ENCODE data around the gene LARGE1.

- TF ChIP-seq CTCF (IDR thresholded peaks at IDR 0.05; ENCODE audit: low read length): no peak
- TF ChIP-seq EZH2 (IDR thresholded peaks at IDR 0.05; ENCODE audit: borderline replicate concordance, low read length): no peak
Measured at GRCh38 chr22:33380789-33381530, 539.3 kb downstream of the LARGE1 start.
